ENCODE measurements around the gene CDX2. TPM values are rescaled to one million over a fixed set of nuclear protein-coding genes. Genes with fewer than 3 reads are reported as not detected.

CDX2 gene
- total and polyA plus RNA-seq, 3 experiments from 2014 or later, result not detected

Other genes starting within 250 kb of the CDX2 start
- gene GSX1, start 176.8 kb downstream of the CDX2 start, total RNA-seq, result not detected
- not detected for gene GSX1, start 176.8 kb downstream of the CDX2 start, polyA plus RNA-seq
- gene PDX1, start 49.3 kb downstream of the CDX2 start, total RNA-seq, result not detected
- gene PDX1, start 49.3 kb downstream of the CDX2 start, polyA plus RNA-seq, result not detected
- not detected for gene URAD, start 19.4 kb upstream of the CDX2 start, total RNA-seq
- not detected for gene URAD, start 19.4 kb upstream of the CDX2 start, polyA plus RNA-seq
- under 1 TPM in 1 of 2 experiments, not detected in 1; 0.07 TPM for gene FLT3, start 131.3 kb upstream of the CDX2 start, total RNA-seq
- gene FLT3, start 131.3 kb upstream of the CDX2 start, polyA plus RNA-seq, result not detected
- 10 to 100 TPM; 33.1 to 33.3 TPM for gene PAN3, start 169.2 kb upstream of the CDX2 start, total RNA-seq
- gene PAN3, start 169.2 kb upstream of the CDX2 start, polyA plus RNA-seq, result 5.3 TPM

All from CD8-positive, alpha-beta memory T cell (primary cell).